KMS-11 (cell line): ENCODE results near the gene GREB1L.
"Not testable (repeated sequence)": the region's sequence is repeated elsewhere in the genome, so short reads cannot be mapped to it uniquely, and the experiment has no call there.

Source experiments
- H2AFZ ChIP-seq: fragments of 200-600 bp; sonication (generic); 2 replicates; pipeline ENCODE4 v1.6.1; 2016; ENCODE audit warnings: antibody characterized with exemption, mixed run types, low read depth
- H3K27ac ChIP-seq: fragments of 200-600 bp; sonication (generic); 2 replicates; pipeline ENCODE4 v1.6.1; 2016; ENCODE audit warnings: mild to moderate bottlenecking, mixed run types
- H3K27me3 ChIP-seq: fragments of 200-600 bp; sonication (generic); 2 replicates; pipeline ENCODE4 v1.6.1; 2017; ENCODE audit warnings: mild to moderate bottlenecking, low read depth, mixed run types, moderate library complexity; ENCODE audit not compliant: insufficient read depth
- H3K36me3 ChIP-seq: fragments of 200-600 bp; sonication (generic); 2 replicates; pipeline ENCODE4 v1.6.1; 2017; ENCODE audit warnings: mild to moderate bottlenecking, mixed run types; ENCODE audit not compliant: insufficient read depth
- H3K4me1 ChIP-seq: fragments of 200-600 bp; sonication (generic); 2 replicates; pipeline ENCODE4 v1.6.1; 2016; ENCODE audit warnings: mild to moderate bottlenecking, low read depth, mixed run types; ENCODE audit not compliant: poor library complexity, severe bottlenecking
- H3K4me2 ChIP-seq: fragments of 200-600 bp; sonication (generic); 2 replicates; pipeline ENCODE4 v1.7.0; 2016; ENCODE audit warnings: mild to moderate bottlenecking, mixed run types
- H3K4me3 ChIP-seq: fragments of 200-600 bp; sonication (generic); IDR thresholded peaks from 2 replicates; pipeline ENCODE4 v1.6.1; 2017; ENCODE audit warnings: low read depth, low read length, mixed read lengths; ENCODE audit not compliant: insufficient read depth
- H3K79me2 ChIP-seq: fragments of 200-600 bp; sonication (generic); 2 replicates; pipeline ENCODE4 v1.6.1; 2016; ENCODE audit warnings: low read depth, mixed run types; ENCODE audit not compliant: insufficient read depth
- H3K9ac ChIP-seq: fragments of 200-600 bp; sonication (generic); 2 replicates; pipeline ENCODE4 v1.6.1; 2016; ENCODE audit warnings: mild to moderate bottlenecking, mixed run types
- H4K20me1 ChIP-seq: fragments of 200-600 bp; sonication (generic); 2 replicates; pipeline ENCODE4 v1.6.1; 2016; ENCODE audit warnings: mild to moderate bottlenecking, mixed run types; ENCODE audit not compliant: insufficient read depth
- CTCF ChIP-seq: fragments of 200-600 bp; sonication (generic); conservative IDR thresholded peaks from 2 replicates; pipeline ENCODE4 v1.6.1; 2017; ENCODE audit warnings: low read depth, mild to moderate bottlenecking, antibody characterized with exemption, low read length, moderate library complexity, mixed read lengths

Gene GREB1L

GRCh38 chr18:21210784-21211183 lies 31.2 kb upstream of the GREB1L start:
- Histone ChIP-seq H2AFZ (no peak overlapping the region), H3K27ac (no peak overlapping the region), H3K4me1 (no peaks in the 10 kb centered on the region), H3K36me3 (no peaks in the 10 kb centered on the region), H3K79me2 (no peaks in the 10 kb centered on the region), H3K27me3 (no peaks in the 10 kb centered on the region), H3K4me2 (no peak overlapping the region), H4K20me1 (no peaks in the 10 kb centered on the region), H3K4me3 (no peak overlapping the region), H3K9ac (no peak overlapping the region)
- no peak for TF ChIP-seq CTCF

- not testable (repeated sequence) for H3K27me3 ChIP-seq, H4K20me1 ChIP-seq, H3K79me2 ChIP-seq, H3K9ac ChIP-seq, H2AFZ ChIP-seq, H3K4me1 ChIP-seq, H3K4me2 ChIP-seq, H3K4me3 ChIP-seq, H3K27ac ChIP-seq, H3K36me3 ChIP-seq
Observed at GRCh38 chr18:21214409-21214808, 27.6 kb upstream of the GREB1L start.

- Histone ChIP-seq H2AFZ (no peak overlapping the region), H3K4me2 (no peak overlapping the region), H3K79me2 (no peaks in the 10 kb centered on the region), H3K27me3 (no peaks in the 10 kb centered on the region), H3K9ac (no peak overlapping the region), H4K20me1 (no peaks in the 10 kb centered on the region), H3K4me3 (no peak overlapping the region), H3K36me3 (no peaks in the 10 kb centered on the region), H3K4me1 (no peaks in the 10 kb centered on the region), H3K27ac (no peak overlapping the region)
- no peak for TF ChIP-seq CTCF
Observed at GRCh38 chr18:21215490-21215889, 26.5 kb upstream of the GREB1L start.

GRCh38 chr18:21218862-21219261 lies 23.2 kb upstream of the GREB1L start:
- Histone ChIP-seq H3K4me3 (no peak overlapping the region), H3K4me2 (no peak overlapping the region), H3K9ac (no peak overlapping the region), H4K20me1 (no peaks in the 10 kb centered on the region), H3K4me1 (no peaks in the 10 kb centered on the region), H3K79me2 (no peaks in the 10 kb centered on the region), H3K36me3 (no peaks in the 10 kb centered on the region), H2AFZ (no peak overlapping the region), H3K27me3 (no peaks in the 10 kb centered on the region), H3K27ac (no peak overlapping the region)
- TF ChIP-seq CTCF, result no peak

GRCh38 chr18:21230436-21230835 lies 11.6 kb upstream of the GREB1L start:
- no peak overlapping the region for H3K4me3 ChIP-seq
- H4K20me1 ChIP-seq, result no peaks in the 10 kb centered on the region
- no peak overlapping the region for H3K27ac ChIP-seq
- no peak overlapping the region for H2AFZ ChIP-seq
- H3K36me3 ChIP-seq, result no peaks in the 10 kb centered on the region
- no peak for TF ChIP-seq CTCF
- no peaks in the 10 kb centered on the region for H3K79me2 ChIP-seq
- H3K4me2 ChIP-seq, result no peak overlapping the region
- H3K9ac ChIP-seq, result no peak overlapping the region
- H3K4me1 ChIP-seq, result no peaks in the 10 kb centered on the region
- no peaks in the 10 kb centered on the region for H3K27me3 ChIP-seq
